MM.1S (cell line): ENCODE data around the gene SIPA1L2.

Source experiments
- EZH2phosphoT487 ChIP-seq: fragments of 300-600 bp; sonication (generic); IDR thresholded peaks from 2 replicates; pipeline ENCODE4 v1.6.1; 2018; ENCODE audit warnings: antibody characterized with exemption, low read length
- TF ChIP-seq, protein P1 (sequence below): fragments of 300-600 bp; sonication (generic); IDR thresholded peaks from 2 replicates; pipeline ENCODE4 v1.5.1; 2016; ENCODE audit warnings: antibody characterized with exemption, low read length, mixed read lengths

DNA sequence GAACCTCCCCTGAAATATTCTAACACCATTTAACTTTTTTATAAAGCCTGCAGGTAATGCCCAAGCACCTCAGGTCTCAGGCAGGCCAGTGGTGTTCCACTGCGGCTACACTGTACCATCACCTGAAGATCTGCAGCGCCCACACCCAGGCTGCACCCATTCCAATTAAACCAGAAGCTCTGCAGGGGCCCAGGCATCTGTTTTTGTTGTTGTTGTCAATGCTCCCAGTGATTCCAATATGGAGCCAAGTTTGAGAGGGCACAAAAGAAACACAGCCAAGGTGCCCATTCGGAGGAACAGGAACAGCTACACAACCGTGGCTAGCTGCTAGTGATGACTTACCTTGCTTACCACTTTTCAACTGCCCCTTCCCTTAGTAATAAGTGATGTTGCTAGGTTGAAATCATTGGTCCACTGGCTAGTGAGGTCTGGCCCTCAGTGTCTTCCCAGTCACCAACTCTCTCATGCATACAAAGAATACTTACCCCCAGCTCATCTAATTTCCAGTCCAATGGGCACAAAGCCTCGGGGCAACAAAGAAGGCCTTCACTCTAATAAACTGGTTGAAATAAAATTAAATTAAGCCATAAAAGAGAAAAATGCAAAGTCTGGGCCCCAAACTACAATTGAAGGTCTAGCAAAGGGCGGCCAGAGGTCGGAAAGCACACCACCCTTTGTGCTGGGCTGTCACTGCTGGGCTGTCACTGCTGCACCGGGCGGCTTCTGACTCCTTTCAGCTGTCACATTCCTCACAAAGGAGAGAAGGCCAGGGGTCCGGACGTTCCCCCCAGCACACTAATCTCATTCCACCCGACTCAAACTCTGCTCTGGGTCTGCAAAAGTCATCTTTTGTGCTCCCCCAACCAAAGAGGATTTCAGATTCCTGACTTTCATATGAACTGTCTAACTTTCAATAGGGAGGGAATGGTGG lies 34.9 kb downstream of the SIPA1L2 start:
- TF ChIP-seq, protein P1, sequence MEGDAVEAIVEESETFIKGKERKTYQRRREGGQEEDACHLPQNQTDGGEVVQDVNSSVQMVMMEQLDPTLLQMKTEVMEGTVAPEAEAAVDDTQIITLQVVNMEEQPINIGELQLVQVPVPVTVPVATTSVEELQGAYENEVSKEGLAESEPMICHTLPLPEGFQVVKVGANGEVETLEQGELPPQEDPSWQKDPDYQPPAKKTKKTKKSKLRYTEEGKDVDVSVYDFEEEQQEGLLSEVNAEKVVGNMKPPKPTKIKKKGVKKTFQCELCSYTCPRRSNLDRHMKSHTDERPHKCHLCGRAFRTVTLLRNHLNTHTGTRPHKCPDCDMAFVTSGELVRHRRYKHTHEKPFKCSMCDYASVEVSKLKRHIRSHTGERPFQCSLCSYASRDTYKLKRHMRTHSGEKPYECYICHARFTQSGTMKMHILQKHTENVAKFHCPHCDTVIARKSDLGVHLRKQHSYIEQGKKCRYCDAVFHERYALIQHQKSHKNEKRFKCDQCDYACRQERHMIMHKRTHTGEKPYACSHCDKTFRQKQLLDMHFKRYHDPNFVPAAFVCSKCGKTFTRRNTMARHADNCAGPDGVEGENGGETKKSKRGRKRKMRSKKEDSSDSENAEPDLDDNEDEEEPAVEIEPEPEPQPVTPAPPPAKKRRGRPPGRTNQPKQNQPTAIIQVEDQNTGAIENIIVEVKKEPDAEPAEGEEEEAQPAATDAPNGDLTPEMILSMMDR = no peak
- TF ChIP-seq EZH2phosphoT487 = no peak
